Tibial nerve (tissue), 4 donors: ENCODE data around the gene ACBD6. TPM values are rescaled to one million over a fixed set of nuclear protein-coding genes. Genes with fewer than 3 reads are reported as not detected.
A peak's percentile ranks its signal among the peaks of the same experiment; 100 is the strongest.

Experiments used
- DNase-seq, 2 donors: peaks; one replicate each; pipeline ENCODE4 v3.0.0-alpha.2; 2019; ENCODE audit warnings: low spot score in 2 of 2
- H3K27ac ChIP-seq, 4 donors: fragments of 200-600 bp; sonication (generic) in 3 of 4; one replicate each; pipeline ENCODE4 v1.5.1; 2017 to 2019; ENCODE audit warnings: mild to moderate bottlenecking in 1 of 4
- H3K27me3 ChIP-seq, 2 donors: fragments of 200-600 bp; sonication (generic) in 1 of 2; one replicate each; pipeline versions ENCODE4 v1.5.1 to v1.6.0; 2017 to 2019
- H3K36me3 ChIP-seq, 3 donors: fragments of 200-600 bp; sonication (generic); one replicate each; pipeline ENCODE4 v1.5.1; 2018 to 2019
- H3K4me1 ChIP-seq, 4 donors: fragments of 200-600 bp; sonication (generic) in 3 of 4; one replicate each; pipeline ENCODE4 v1.5.1; 2017 to 2019
- H3K4me3 ChIP-seq, 4 donors: fragments of 200-600 bp; sonication (generic) in 3 of 4; one replicate each; pipeline ENCODE4 v1.5.1; 2017 to 2019; ENCODE audit warnings: mild to moderate bottlenecking in 1 of 4, moderate library complexity in 1 of 4
- H3K9me3 ChIP-seq, 4 donors: fragments of 200-600 bp; sonication (generic) in 3 of 4; one replicate each; pipeline ENCODE4 v1.5.1; 2017 to 2019
- CTCF ChIP-seq, 5 experiments: fragments of 200-600 bp in 3 of 5; fragments of 450-650 bp in 2 of 5; sonication (generic) in 3 of 5; IDR thresholded peaks; one replicate each; pipeline ENCODE4 v1.5.1; 2016 to 2019; ENCODE audit warnings: antibody characterized with exemption in 5 of 5, mild to moderate bottlenecking in 3 of 5, moderate library complexity in 2 of 5
- EP300 ChIP-seq, 2 donors: sonication (generic); formaldehyde crosslinking; IDR thresholded peaks; one replicate each; pipeline ENCODE4 v1.6.1; 2017; ENCODE audit warnings: antibody characterized with exemption in 2 of 2, mild to moderate bottlenecking in 1 of 2
- POLR2A ChIP-seq, 2 donors: fragments of 450-650 bp; IDR thresholded peaks; one replicate each; pipeline ENCODE4 v1.6.1; 2017; ENCODE audit warnings: antibody characterized with exemption in 2 of 2, mild to moderate bottlenecking in 2 of 2, moderate library complexity in 2 of 2
- WGBS, 2 donors: methylation state at CpG; one replicate each; pipeline ENCODE4 v1.1.5; 2018; 5-methylcytosine and 5-hydroxymethylcytosine counted together
- total RNA-seq, 4 donors: library from RNA; depleted of rRNA; stranded (reverse); fragments of >200 nt; gene quantifications; one replicate each; pipeline ENCODE4 v1.1.0, GENCODE V29; 2016

The ACBD6 gene
- total RNA-seq, 4 donors from 2014 or later, result 55.7 to 61.8 (median 57.2) TPM

GRCh38 chr1:180343921-180344769 lies 158.2 kb downstream of the ACBD6 start:
- peak in 1 of 2 donors; percentile 48 for DNase-seq
- Histone ChIP-seq H3K27ac (no peak overlapping the region), H3K27me3 (no peaks in the 10 kb centered on the region), H3K4me1 (peaks cover 0 to 19% (median 3%) of the 10 kb centered on the region in 4 donors), H3K4me3 (no peak overlapping the region), H3K36me3 (no peaks in the 10 kb centered on the region), H3K9me3 (no peaks in the 10 kb centered on the region)
- WGBS, 2 donors, result 55 to 66% methylated on average over 1 of the region's 1 CpG
- no peak for TF ChIP-seq CTCF (IDR thresholded peaks at IDR 0.05)
- no peak for TF ChIP-seq EP300 (IDR thresholded peaks at IDR 0.05)
- TF ChIP-seq POLR2A (IDR thresholded peaks at IDR 0.05), result no peak

GRCh38 chr1:180327089-180327488 lies 175.3 kb downstream of the ACBD6 start:
- no peaks in the 10 kb centered on the region for H3K4me1 ChIP-seq
- H3K9me3 ChIP-seq, result peaks cover 0 to 4% (median 0%) of the 10 kb centered on the region in 4 donors
- 96 to 99% methylated on average over 6 of the region's 6 CpGs for WGBS, 2 donors
- DNase-seq, result no peak
- no peaks in the 10 kb centered on the region for H3K36me3 ChIP-seq
- no peak overlapping the region for H3K4me3 ChIP-seq
- no peaks in the 10 kb centered on the region for H3K27me3 ChIP-seq
- no peak overlapping the region for H3K27ac ChIP-seq
- no peak for TF ChIP-seq POLR2A (IDR thresholded peaks at IDR 0.05)
- TF ChIP-seq EP300 (IDR thresholded peaks at IDR 0.05), result no peak
- no peak for TF ChIP-seq CTCF (IDR thresholded peaks at IDR 0.05)

GRCh38 chr1:180312926-180313325 lies 189.5 kb downstream of the ACBD6 start:
- H3K4me3 ChIP-seq, result no peak overlapping the region
- no peaks in the 10 kb centered on the region for H3K27me3 ChIP-seq
- peaks cover 0 to 9% (median 2%) of the 10 kb centered on the region in 3 donors for H3K36me3 ChIP-seq
- 92 to 95% methylated on average over 2 of the region's 2 CpGs for WGBS, 2 donors
- TF ChIP-seq CTCF (IDR thresholded peaks at IDR 0.05) (no peak), POLR2A (IDR thresholded peaks at IDR 0.05) (no peak), EP300 (IDR thresholded peaks at IDR 0.05) (no peak)
- no peak for DNase-seq
- H3K27ac ChIP-seq, result no peak overlapping the region
- H3K4me1 ChIP-seq, result no peaks in the 10 kb centered on the region
- H3K9me3 ChIP-seq, result no peaks in the 10 kb centered on the region

- TF ChIP-seq POLR2A (IDR thresholded peaks at IDR 0.05) (no peak), EP300 (IDR thresholded peaks at IDR 0.05) (no peak), CTCF (IDR thresholded peaks at IDR 0.05) (no peak)
- H3K36me3 ChIP-seq, result peaks cover 0 to 9% (median 2%) of the 10 kb centered on the region in 3 donors
- H3K4me1 ChIP-seq, result no peaks in the 10 kb centered on the region
- WGBS, 2 donors, result 87 to 88% methylated on average over 4 of the region's 4 CpGs
- H3K27me3 ChIP-seq, result no peaks in the 10 kb centered on the region
- no peak overlapping the region for H3K27ac ChIP-seq
- no peaks in the 10 kb centered on the region for H3K9me3 ChIP-seq
- DNase-seq, result no peak
- H3K4me3 ChIP-seq, result no peak overlapping the region
Observed at GRCh38 chr1:180311011-180311730, 191.2 kb downstream of the ACBD6 start.

- WGBS, 2 donors, result 92 to 96% methylated on average over 3 of the region's 3 CpGs
- H3K9me3 ChIP-seq, result no peaks in the 10 kb centered on the region
- no peak for DNase-seq
- no peaks in the 10 kb centered on the region for H3K27me3 ChIP-seq
- TF ChIP-seq EP300 (IDR thresholded peaks at IDR 0.05) (no peak), CTCF (IDR thresholded peaks at IDR 0.05) (no peak), POLR2A (IDR thresholded peaks at IDR 0.05) (no peak)
- H3K36me3 ChIP-seq, result peaks cover 0 to 9% (median 2%) of the 10 kb centered on the region in 3 donors
- no peak overlapping the region for H3K4me3 ChIP-seq
- H3K4me1 ChIP-seq, result no peaks in the 10 kb centered on the region
- no peak overlapping the region for H3K27ac ChIP-seq
Observed at GRCh38 chr1:180310095-180310494, 192.3 kb downstream of the ACBD6 start.
